WTC11 (cell line): Measurements from ENCODE around the gene NMRAL1.

Source experiments
- ATF1 ChIP-seq: sonication (generic); formaldehyde crosslinking; IDR thresholded peaks from 2 replicates; pipeline ENCODE4 v1.8.1; 2023; ENCODE audit warnings: mild to moderate bottlenecking, moderate library complexity, missing genetic modification reagents
- ESRRA ChIP-seq: sonication (generic); formaldehyde crosslinking; IDR thresholded peaks from 2 replicates; pipeline ENCODE4 v1.8.1; 2022; ENCODE audit warnings: mild to moderate bottlenecking, missing genetic modification reagents, borderline replicate concordance
- ETV6 ChIP-seq: sonication (generic); formaldehyde crosslinking; IDR thresholded peaks from 2 replicates; pipeline ENCODE4 v1.8.1; 2022; ENCODE audit warnings: mild to moderate bottlenecking, missing genetic modification reagents
- FOXJ3 ChIP-seq: sonication (generic); formaldehyde crosslinking; IDR thresholded peaks from 2 replicates; pipeline ENCODE4 v1.9.0; 2021; ENCODE audit warnings: missing genetic modification reagents, mild to moderate bottlenecking, borderline replicate concordance
- FOXK1 ChIP-seq: sonication (generic); formaldehyde crosslinking; IDR thresholded peaks from 2 replicates; pipeline ENCODE4 v1.8.0; 2022; ENCODE audit warnings: mild to moderate bottlenecking, moderate library complexity, missing genetic modification reagents
- JUN ChIP-seq: sonication (generic); formaldehyde crosslinking; IDR thresholded peaks from 2 replicates; pipeline ENCODE4 v1.8.0; 2023; ENCODE audit warnings: mild to moderate bottlenecking, missing genetic modification reagents
- TF ChIP-seq, protein P1 (sequence below): fragments of 200-600 bp; IDR thresholded peaks from 2 replicates; pipeline ENCODE4 v1.8.0; 2022; ENCODE audit warnings: antibody characterized with exemption
- TF ChIP-seq, protein P2 (sequence below): sonication (generic); formaldehyde crosslinking; IDR thresholded peaks from 2 replicates; pipeline ENCODE4 v1.8.1; 2023; ENCODE audit warnings: mild to moderate bottlenecking, missing genetic modification reagents
- TF ChIP-seq, protein P3 (sequence below): sonication (generic); formaldehyde crosslinking; IDR thresholded peaks from 2 replicates; pipeline ENCODE4 v1.8.0; 2022; ENCODE audit warnings: mild to moderate bottlenecking, missing genetic modification reagents
- TF ChIP-seq, protein P4 (sequence below): fragments of 250-450 bp; sonication (Bioruptor Pico); IDR thresholded peaks from 2 replicates; pipeline ENCODE4 v1.9.0; 2021; ENCODE audit warnings: mild to moderate bottlenecking
- TF ChIP-seq, protein P5 (sequence below): sonication (generic); formaldehyde crosslinking; IDR thresholded peaks from 2 replicates; pipeline ENCODE4 v1.8.0; 2023; ENCODE audit warnings: missing genetic modification reagents
- TF ChIP-seq, protein P6 (sequence below): sonication (generic); formaldehyde crosslinking; IDR thresholded peaks from 2 replicates; pipeline ENCODE4 v1.8.0; 2022; ENCODE audit warnings: mild to moderate bottlenecking, missing genetic modification reagents
- TF ChIP-seq, protein P7 (sequence below): sonication (generic); formaldehyde crosslinking; IDR thresholded peaks from 2 replicates; pipeline ENCODE4 v1.8.1; 2023; ENCODE audit warnings: mild to moderate bottlenecking, moderate library complexity, missing genetic modification reagents

DNA sequence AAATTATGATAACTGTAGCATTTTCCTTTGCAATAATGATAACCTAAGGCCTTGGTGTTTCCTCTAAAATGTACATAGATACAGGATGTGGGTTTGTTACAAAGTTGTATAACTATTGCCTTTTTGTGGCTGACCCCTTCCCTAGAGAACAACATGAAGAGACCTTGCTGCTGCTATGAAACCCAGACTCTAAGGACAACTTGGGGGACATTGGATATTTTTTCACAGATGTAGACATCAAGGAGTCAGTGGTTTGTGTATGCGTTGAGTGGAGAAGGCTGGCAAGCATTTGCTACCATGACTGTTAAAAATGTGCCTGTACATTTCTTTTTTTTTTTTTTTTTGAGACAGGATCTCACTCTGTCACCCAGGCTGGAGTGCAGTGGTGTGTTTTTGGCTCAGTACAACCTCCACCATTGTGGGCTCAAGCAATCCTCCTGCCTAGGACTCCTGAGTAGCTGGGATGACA, 14.1 kb upstream of the NMRAL1 start:
- TF ChIP-seq, protein P1, sequence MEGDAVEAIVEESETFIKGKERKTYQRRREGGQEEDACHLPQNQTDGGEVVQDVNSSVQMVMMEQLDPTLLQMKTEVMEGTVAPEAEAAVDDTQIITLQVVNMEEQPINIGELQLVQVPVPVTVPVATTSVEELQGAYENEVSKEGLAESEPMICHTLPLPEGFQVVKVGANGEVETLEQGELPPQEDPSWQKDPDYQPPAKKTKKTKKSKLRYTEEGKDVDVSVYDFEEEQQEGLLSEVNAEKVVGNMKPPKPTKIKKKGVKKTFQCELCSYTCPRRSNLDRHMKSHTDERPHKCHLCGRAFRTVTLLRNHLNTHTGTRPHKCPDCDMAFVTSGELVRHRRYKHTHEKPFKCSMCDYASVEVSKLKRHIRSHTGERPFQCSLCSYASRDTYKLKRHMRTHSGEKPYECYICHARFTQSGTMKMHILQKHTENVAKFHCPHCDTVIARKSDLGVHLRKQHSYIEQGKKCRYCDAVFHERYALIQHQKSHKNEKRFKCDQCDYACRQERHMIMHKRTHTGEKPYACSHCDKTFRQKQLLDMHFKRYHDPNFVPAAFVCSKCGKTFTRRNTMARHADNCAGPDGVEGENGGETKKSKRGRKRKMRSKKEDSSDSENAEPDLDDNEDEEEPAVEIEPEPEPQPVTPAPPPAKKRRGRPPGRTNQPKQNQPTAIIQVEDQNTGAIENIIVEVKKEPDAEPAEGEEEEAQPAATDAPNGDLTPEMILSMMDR, result no peak
- TF ChIP-seq, protein P2, sequence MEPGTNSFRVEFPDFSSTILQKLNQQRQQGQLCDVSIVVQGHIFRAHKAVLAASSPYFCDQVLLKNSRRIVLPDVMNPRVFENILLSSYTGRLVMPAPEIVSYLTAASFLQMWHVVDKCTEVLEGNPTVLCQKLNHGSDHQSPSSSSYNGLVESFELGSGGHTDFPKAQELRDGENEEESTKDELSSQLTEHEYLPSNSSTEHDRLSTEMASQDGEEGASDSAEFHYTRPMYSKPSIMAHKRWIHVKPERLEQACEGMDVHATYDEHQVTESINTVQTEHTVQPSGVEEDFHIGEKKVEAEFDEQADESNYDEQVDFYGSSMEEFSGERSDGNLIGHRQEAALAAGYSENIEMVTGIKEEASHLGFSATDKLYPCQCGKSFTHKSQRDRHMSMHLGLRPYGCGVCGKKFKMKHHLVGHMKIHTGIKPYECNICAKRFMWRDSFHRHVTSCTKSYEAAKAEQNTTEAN (CRISPR knock-in tag), result no peak
- TF ChIP-seq, protein P3, sequence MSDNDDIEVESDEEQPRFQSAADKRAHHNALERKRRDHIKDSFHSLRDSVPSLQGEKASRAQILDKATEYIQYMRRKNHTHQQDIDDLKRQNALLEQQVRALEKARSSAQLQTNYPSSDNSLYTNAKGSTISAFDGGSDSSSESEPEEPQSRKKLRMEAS, result no peak
- TF ChIP-seq, protein P4, sequence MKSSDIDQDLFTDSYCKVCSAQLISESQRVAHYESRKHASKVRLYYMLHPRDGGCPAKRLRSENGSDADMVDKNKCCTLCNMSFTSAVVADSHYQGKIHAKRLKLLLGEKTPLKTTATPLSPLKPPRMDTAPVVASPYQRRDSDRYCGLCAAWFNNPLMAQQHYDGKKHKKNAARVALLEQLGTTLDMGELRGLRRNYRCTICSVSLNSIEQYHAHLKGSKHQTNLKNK, result no peak
- TF ChIP-seq ETV6 (CRISPR knock-in tag), result no peak
- TF ChIP-seq, protein P5, sequence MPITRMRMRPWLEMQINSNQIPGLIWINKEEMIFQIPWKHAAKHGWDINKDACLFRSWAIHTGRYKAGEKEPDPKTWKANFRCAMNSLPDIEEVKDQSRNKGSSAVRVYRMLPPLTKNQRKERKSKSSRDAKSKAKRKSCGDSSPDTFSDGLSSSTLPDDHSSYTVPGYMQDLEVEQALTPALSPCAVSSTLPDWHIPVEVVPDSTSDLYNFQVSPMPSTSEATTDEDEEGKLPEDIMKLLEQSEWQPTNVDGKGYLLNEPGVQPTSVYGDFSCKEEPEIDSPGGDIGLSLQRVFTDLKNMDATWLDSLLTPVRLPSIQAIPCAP (CRISPR knock-in tag), result no peak
- no peak for TF ChIP-seq ESRRA (CRISPR knock-in tag)
- TF ChIP-seq JUN (CRISPR knock-in tag), result no peak
- no peak for TF ChIP-seq FOXK1 (CRISPR knock-in tag)
- TF ChIP-seq, protein P6, sequence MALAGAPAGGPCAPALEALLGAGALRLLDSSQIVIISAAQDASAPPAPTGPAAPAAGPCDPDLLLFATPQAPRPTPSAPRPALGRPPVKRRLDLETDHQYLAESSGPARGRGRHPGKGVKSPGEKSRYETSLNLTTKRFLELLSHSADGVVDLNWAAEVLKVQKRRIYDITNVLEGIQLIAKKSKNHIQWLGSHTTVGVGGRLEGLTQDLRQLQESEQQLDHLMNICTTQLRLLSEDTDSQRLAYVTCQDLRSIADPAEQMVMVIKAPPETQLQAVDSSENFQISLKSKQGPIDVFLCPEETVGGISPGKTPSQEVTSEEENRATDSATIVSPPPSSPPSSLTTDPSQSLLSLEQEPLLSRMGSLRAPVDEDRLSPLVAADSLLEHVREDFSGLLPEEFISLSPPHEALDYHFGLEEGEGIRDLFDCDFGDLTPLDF (CRISPR knock-in tag), result no peak
- no peak for TF ChIP-seq FOXJ3
- TF ChIP-seq, protein P7, sequence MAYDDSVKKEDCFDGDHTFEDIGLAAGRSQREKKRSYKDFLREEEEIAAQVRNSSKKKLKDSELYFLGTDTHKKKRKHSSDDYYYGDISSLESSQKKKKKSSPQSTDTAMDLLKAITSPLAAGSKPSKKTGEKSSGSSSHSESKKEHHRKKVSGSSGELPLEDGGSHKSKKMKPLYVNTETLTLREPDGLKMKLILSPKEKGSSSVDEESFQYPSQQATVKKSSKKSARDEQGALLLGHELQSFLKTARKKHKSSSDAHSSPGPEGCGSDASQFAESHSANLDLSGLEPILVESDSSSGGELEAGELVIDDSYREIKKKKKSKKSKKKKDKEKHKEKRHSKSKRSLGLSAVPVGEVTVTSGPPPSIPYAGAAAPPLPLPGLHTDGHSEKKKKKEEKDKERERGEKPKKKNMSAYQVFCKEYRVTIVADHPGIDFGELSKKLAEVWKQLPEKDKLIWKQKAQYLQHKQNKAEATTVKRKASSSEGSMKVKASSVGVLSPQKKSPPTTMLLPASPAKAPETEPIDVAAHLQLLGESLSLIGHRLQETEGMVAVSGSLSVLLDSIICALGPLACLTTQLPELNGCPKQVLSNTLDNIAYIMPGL, result no peak
- no peak for TF ChIP-seq ATF1 (CRISPR knock-in tag)
